GM12872 (cell line): ENCODE data around the gene GMDS.

Experiments
- TF ChIP-seq, protein P1 (sequence below): IDR thresholded peaks from 3 replicates; pipeline ENCODE4 v1.5.1; 2011; ENCODE audit warnings: low read depth, mild to moderate bottlenecking, low read length, moderate library complexity; ENCODE audit not compliant: insufficient read depth

The GMDS gene

DNA sequence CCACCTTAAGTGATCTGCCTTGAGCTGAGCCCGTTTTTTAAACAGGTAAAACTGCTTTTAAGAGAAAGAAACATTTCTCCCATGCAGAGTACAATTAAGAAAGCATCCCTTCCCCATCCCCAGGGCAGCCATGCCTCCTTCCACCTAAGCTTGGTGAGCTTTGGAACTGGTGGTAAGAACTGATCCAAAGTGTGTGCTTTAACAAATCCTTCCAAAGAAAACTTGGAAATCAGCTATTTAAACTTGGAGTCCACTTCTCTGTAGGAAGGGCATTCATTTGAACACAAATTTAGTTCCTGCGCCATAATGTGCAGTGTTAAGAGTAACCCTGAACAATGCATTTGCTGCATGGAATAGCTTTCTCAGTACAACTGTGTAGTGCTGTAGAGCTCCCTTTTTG, 17.0 kb downstream of the GMDS start:
- TF ChIP-seq, protein P1, sequence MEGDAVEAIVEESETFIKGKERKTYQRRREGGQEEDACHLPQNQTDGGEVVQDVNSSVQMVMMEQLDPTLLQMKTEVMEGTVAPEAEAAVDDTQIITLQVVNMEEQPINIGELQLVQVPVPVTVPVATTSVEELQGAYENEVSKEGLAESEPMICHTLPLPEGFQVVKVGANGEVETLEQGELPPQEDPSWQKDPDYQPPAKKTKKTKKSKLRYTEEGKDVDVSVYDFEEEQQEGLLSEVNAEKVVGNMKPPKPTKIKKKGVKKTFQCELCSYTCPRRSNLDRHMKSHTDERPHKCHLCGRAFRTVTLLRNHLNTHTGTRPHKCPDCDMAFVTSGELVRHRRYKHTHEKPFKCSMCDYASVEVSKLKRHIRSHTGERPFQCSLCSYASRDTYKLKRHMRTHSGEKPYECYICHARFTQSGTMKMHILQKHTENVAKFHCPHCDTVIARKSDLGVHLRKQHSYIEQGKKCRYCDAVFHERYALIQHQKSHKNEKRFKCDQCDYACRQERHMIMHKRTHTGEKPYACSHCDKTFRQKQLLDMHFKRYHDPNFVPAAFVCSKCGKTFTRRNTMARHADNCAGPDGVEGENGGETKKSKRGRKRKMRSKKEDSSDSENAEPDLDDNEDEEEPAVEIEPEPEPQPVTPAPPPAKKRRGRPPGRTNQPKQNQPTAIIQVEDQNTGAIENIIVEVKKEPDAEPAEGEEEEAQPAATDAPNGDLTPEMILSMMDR, result no peak

DNA sequence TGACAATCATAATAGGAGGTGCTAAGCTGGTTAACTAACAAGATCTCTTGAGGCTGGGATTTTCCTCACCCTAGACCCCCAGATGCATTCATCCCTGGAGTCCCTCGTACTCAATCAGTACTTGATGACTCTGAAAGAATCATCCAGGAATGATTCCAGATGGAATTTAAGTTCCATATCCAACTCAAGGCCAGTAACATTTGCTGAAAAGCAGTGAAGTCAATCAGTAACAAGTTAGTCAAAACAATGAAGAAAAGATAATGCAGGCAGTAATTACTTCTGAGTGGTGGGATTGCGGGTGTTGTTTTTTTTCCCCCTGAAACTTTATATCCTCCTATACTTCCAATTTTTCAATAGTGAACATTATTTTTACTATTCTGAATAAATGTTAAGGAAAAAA, 18.6 kb downstream of the GMDS start:
- TF ChIP-seq, protein P1, result no peak

DNA sequence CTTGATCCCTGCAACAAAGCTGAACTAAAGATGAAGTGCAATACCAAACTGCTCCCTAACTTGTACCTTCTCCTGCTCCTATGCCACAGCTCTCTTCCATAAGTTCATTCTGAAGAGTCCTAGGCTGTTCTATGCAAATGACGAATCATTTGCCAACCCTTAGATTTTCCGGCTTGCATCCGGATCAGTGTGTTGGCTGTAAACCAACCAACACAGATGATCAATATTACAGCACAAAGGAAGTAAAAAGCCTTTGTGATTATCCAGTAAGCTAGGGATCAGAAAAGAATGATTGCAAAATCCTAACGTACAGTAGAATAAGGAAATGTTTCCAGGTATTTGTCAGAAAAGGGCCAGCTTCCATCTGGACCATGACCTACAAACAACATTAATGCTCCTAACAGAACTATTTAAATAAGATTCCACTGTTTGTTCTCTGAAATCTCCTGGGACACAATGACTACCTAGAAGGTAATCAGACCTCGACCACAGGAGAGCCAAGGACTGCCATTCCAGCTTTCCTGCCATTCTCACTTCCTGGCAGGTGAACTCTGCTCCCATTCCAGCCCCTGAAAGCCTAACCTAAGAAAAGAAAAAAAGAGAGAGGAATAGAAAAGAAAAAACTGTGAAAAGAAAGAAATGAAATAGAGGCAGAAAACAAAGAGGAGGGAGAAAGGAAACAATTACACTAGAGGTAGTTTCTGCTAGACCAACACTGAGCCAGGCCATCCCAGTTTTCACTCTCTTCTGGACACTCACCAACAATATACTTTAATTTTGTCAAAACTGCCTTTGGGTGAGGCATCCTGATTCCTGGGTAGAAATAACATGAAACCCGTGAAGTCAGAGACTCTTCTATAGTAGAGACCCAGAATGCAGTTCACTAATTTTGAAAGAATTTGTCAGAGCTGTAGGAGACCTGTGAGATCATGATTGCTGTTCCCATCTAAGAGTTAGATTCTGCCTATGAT, 19.7 kb downstream of the GMDS start:
- TF ChIP-seq, protein P1, result no peak

DNA sequence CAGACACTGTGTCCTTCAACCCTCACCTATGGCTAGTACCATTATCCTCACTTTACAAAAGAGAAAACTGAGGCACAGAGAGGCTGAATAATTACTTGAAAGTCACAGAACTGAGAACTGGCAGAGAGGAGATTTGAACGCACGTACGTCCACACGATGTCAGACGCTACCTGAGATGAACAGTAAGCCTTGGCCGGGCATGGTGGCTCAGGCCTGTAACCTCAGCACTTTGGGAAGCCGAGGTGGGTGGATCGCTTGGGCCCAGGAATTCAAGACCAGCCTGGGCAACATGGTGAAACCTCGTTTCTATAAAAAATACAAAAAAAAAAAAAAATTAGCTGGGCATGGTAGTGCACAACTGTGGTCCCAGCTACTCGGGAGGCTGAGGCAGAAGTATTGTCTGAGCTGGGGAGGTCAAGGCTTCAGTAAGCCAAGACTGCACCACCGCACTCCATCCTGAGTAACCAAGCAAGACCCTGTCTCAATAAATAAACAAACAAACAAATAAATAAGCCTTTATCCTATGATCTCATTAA, 20.5 kb downstream of the GMDS start:
- TF ChIP-seq, protein P1, result no peak

DNA sequence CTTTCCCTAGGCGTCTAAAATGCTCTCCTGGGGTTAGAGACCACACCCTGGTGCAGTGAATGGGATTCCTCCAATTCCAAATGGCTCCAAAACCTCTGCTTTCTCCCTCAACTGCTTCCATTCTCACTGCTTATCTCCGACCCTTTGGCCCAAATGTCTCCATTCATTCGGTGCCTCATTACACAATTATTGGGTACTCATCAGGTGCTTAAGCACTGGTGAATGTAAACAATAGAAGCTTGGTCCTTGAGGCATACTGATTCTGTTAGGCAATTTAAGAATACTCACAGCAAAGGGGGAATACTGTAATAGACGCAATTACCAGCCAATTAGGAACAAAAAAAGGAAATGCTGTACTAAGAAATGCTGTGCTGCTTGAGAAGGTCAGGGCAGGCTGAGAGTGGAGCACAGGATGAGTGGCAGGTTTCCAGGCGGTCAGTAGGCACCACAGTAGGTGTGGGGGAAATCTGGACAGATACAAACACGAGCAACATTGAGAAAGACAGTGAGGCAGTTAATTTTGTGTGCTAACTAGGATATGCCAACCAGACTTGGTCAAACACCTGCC, 23.0 kb downstream of the GMDS start:
- TF ChIP-seq, protein P1, result no peak

DNA sequence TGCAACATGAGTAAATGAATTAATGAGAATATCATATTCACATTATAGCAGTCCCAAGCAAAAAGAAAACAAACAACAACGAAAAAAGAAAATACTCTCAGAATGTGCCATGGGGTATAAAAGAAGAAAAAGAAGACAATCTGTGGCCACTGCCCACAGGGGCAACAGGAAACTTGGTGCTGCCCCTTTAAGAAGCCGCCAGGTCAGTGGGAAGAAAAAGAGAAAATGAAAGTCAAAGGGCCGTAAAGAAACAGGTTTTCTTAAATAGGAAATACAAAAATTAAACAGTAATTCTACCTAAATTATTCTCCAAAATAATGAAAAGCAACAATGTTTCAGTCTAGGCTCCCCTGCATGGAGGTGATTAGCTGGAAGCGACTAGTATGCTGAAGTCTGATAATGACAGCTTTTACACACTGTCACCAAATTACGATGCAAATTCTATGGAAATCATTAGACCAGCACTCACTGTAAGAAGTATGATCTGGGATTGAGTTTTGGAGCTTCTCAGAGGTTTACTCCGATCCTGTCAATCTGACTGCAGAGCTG, 23.6 kb downstream of the GMDS start:
- TF ChIP-seq, protein P1, result no peak

DNA sequence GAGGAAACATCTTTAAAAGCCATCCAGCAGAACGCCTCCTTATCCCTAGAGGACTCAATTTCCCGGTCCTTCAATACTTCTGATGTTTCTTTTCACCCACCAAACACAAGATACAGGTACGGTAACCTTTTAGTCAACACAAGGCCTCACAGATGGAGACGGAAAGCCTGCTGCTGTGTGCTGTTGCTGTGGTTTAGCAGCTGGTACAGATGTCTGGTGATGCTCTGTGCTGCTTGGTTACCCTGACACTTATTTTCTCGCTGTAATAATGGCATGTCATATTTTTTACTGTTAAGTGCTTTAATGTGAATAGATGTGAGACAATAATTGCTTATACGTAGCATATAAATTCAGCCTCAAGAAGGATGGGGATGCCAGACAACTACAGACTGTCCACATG, 25.3 kb downstream of the GMDS start:
- TF ChIP-seq, protein P1, result no peak
